ENCODE measurements around the gene CCL23. TPM values are rescaled to one million over a fixed set of nuclear protein-coding genes. Genes with fewer than 3 reads are reported as not detected.
A peak's percentile ranks its signal among the peaks of the same experiment; 100 is the strongest.

CCL23 gene
- polyA plus RNA-seq, 3 donors: 0.31 to 0.89 TPM; not detected in 1

DNA sequence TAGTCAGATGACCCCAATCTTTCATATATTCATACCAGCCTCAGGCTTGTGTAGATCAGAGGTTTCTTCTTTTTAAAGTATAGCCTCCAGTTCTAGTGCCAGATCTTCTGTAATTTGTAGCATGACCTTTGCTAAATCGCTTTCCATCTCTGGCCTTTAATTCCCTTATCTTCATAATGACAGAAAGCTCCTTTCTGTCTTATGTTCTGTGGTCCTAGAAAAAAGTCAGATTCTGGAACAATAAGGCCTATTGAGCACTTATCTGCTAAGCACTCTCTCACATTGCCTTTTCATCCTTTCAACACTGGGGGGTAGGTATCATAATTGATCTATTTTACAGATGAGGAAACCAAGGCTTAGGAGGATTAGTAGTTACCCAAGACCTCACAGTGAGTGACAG, 45.7 kb downstream of the CCL23 start:
- Histone ChIP-seq H4K20me1 (ENCODE audit: insufficient read depth, low read length) (no peaks in the 10 kb centered on the region), H3K9ac (ENCODE audit: insufficient read depth, low read length, poor library complexity, severe bottlenecking) (no peak overlapping the region), H3K79me2 (ENCODE audit: insufficient read depth, low read length) (no peaks in the 10 kb centered on the region), H3K4me1 (ENCODE audit: control insufficient read depth in 1 of 2, insufficient read depth in 2 of 2, low read length in 2 of 2) (no peaks in the 10 kb centered on the region), H3K27me3 (ENCODE audit: control insufficient read depth in 2 of 2, insufficient read depth in 2 of 2, low read length in 2 of 2) (no peaks in the 10 kb centered on the region), H3K4me3 (replicated peaks in 1 of 3; ENCODE audit: low read depth in 2 of 3, low read length in 3 of 3) (no peak overlapping the region), H3K36me3 (replicated peaks in 1 of 2; ENCODE audit: control insufficient read depth in 1 of 2, insufficient read depth in 2 of 2, low read length in 2 of 2) (no peaks in the 10 kb centered on the region), H3K9me3 (replicated peaks in 1 of 2; ENCODE audit: control insufficient read depth in 1 of 2, insufficient read depth in 1 of 2, low read length in 2 of 2) (no peaks in the 10 kb centered on the region), H3K4me2 (replicated peaks; ENCODE audit: extremely low read depth, low read length, poor library complexity, severe bottlenecking) (no peak overlapping the region), H2AFZ (ENCODE audit: insufficient read depth, low read depth, low read length, poor library complexity, severe bottlenecking) (no peak overlapping the region), H3K27ac (ENCODE audit: low read depth in 1 of 2, low read length in 2 of 2) (no peak overlapping the region)
- intact Hi-C loops (cut with micrococcal nuclease): loop anchor here (5.0 to 10.0 kb wide), 2 partner anchors 505 to 513 kb away; partner anchors contain the start of gene ZNHIT3 (in 1 of the 2)
- no peaks in the 10 kb centered on the region for H3K9me3 Mint-ChIP-seq
- DNase-seq: no peak
- no peak overlapping the region for H3K4me3 Mint-ChIP-seq
- no peak overlapping the region for H3K27ac Mint-ChIP-seq
- no peaks in the 10 kb centered on the region for H3K36me3 Mint-ChIP-seq
- no CpG with 5 or more reads among the region's 1 CpG for WGBS (ENCODE audit: insufficient coverage)
- H3K27me3 Mint-ChIP-seq (ENCODE audit: low read depth in 3 of 3): peaks cover 2 to 5% (median 4%) of the 10 kb centered on the region in 3 donors
- TF ChIP-seq, protein P1, sequence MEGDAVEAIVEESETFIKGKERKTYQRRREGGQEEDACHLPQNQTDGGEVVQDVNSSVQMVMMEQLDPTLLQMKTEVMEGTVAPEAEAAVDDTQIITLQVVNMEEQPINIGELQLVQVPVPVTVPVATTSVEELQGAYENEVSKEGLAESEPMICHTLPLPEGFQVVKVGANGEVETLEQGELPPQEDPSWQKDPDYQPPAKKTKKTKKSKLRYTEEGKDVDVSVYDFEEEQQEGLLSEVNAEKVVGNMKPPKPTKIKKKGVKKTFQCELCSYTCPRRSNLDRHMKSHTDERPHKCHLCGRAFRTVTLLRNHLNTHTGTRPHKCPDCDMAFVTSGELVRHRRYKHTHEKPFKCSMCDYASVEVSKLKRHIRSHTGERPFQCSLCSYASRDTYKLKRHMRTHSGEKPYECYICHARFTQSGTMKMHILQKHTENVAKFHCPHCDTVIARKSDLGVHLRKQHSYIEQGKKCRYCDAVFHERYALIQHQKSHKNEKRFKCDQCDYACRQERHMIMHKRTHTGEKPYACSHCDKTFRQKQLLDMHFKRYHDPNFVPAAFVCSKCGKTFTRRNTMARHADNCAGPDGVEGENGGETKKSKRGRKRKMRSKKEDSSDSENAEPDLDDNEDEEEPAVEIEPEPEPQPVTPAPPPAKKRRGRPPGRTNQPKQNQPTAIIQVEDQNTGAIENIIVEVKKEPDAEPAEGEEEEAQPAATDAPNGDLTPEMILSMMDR (IDR thresholded peaks at IDR 0.05): no peak
- peaks cover 6% of the 10 kb centered on the region for H3K4me1 Mint-ChIP-seq

DNA sequence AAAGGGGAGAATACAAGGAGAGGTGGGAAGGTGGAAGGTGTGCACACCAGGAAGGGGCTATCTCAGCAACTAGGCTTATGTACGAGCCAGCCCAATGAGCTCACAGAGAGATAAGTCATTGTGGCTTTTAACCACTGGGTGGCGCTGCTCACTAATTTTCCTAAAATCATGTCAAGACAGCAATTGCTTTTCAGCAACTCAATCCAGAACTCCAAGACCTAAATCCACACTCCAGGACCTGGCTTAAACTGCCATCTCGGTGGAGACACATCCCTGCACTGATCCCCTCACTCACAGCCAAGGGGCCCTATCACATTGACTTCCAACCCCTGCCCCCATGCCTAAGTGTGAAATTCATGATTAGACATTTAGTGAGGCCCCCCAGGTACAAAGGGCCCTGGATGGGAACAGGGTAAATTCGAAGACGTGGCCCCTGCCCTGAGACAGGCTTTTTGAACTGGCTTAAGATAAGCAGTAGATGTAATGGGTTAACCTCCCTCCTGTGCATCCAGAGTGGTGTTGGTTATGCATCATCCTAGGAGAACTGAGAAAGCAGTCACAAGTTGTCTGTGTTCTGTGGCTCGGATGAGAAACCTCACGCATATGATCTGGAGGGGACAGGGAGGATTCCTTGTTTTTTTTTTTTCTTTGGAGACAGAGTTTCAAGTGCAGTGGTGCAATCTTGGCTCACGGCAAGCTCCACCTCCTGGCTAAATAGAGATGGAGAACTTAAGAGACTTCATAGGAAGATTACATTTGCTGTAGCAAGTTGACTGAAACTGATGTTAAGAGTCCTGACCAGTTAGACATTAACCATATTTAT, 48.0 kb downstream of the CCL23 start:
- Histone ChIP-seq H3K79me2 (ENCODE audit: insufficient read depth, low read length) (no peaks in the 10 kb centered on the region), H3K27ac (ENCODE audit: low read depth in 1 of 2, low read length in 2 of 2) (no peak overlapping the region), H3K4me3 (replicated peaks in 1 of 3; ENCODE audit: low read depth in 2 of 3, low read length in 3 of 3) (no peak overlapping the region), H3K9me3 (replicated peaks in 1 of 2; ENCODE audit: control insufficient read depth in 1 of 2, insufficient read depth in 1 of 2, low read length in 2 of 2) (no peaks in the 10 kb centered on the region), H3K9ac (ENCODE audit: insufficient read depth, low read length, poor library complexity, severe bottlenecking) (no peak overlapping the region), H3K27me3 (ENCODE audit: control insufficient read depth in 2 of 2, insufficient read depth in 2 of 2, low read length in 2 of 2) (no peaks in the 10 kb centered on the region), H4K20me1 (ENCODE audit: insufficient read depth, low read length) (no peaks in the 10 kb centered on the region), H3K4me2 (replicated peaks; ENCODE audit: extremely low read depth, low read length, poor library complexity, severe bottlenecking) (no peak overlapping the region), H3K36me3 (replicated peaks in 1 of 2; ENCODE audit: control insufficient read depth in 1 of 2, insufficient read depth in 2 of 2, low read length in 2 of 2) (no peaks in the 10 kb centered on the region), H3K4me1 (ENCODE audit: control insufficient read depth in 1 of 2, insufficient read depth in 2 of 2, low read length in 2 of 2) (no peaks in the 10 kb centered on the region), H2AFZ (ENCODE audit: insufficient read depth, low read depth, low read length, poor library complexity, severe bottlenecking) (no peak overlapping the region)
- 38% methylated on average over 5 of the region's 8 CpGs for WGBS (ENCODE audit: insufficient coverage)
- TF ChIP-seq, protein P1 (IDR thresholded peaks at IDR 0.05): peak; percentile 92
- Mint-ChIP-seq H3K4me1 (peaks cover 6% of the 10 kb centered on the region), H3K36me3 (no peaks in the 10 kb centered on the region), H3K27me3 (ENCODE audit: low read depth in 3 of 3) (peaks cover 5 to 7% (median 6%) of the 10 kb centered on the region in 3 donors), H3K9me3 (no peaks in the 10 kb centered on the region), H3K27ac (peak overlapping the region in 3 of 7 donors; percentile 32 to 46 (median 43)), H3K4me3 (no peak overlapping the region)
- DNase-seq: peak; percentile 56 to 71 (median 70)
- intact Hi-C loops (cut with micrococcal nuclease): loop anchor here (2.0 to 10.0 kb wide), 4 partner anchors 178 to 515 kb away; partner anchors contain the start of gene ZNHIT3 (in 1 of the 2)

All from CD14-positive monocyte (primary cell).